GM19452 (cell line): ENCODE measurements around the gene TMEM131L.
A peak's percentile ranks its signal among the peaks of the same experiment; 100 is the strongest.
"Not testable (repeated sequence)": the region's sequence is repeated elsewhere in the genome, so short reads cannot be mapped to it uniquely, and the experiment has no call there.

Source experiments
- ATAC-seq: cut with Tn5 transposase; IDR thresholded peaks from one replicate; pipeline ENCODE4 v1.9.1; 2021; ENCODE audit not compliant: unreplicated experiment

Gene TMEM131L

GRCh38 chr4:153466081-153466948, at the start of gene TMEM131L:
Gene TMEM131L (plus strand): TSS chr4:153466360. CDS start chr4:153466398, 38 bp downstream.
- peak; percentile 43 for ATAC-seq

GRCh38 chr4:153416456-153416855, 49.7 kb upstream of the TMEM131L start:
- not testable (repeated sequence) for ATAC-seq

- no peak for ATAC-seq
Measured at GRCh38 chr4:153418121-153418520, 48.0 kb upstream of the TMEM131L start.

GRCh38 chr4:153418558-153418957, 47.6 kb upstream of the TMEM131L start:
- ATAC-seq, result no peak

GRCh38 chr4:153419029-153419428, 47.1 kb upstream of the TMEM131L start:
- no peak for ATAC-seq

- ATAC-seq, result no peak
Measured at GRCh38 chr4:153419673-153420278, 46.4 kb upstream of the TMEM131L start.

- ATAC-seq, result no peak
Measured at GRCh38 chr4:153420361-153420760, 45.8 kb upstream of the TMEM131L start.

- ATAC-seq, result peak; percentile 48
Measured at GRCh38 chr4:153421941-153422340, 44.2 kb upstream of the TMEM131L start.

- ATAC-seq, result peak; percentile 59
Measured at GRCh38 chr4:153426207-153426885, 39.8 kb upstream of the TMEM131L start.

GRCh38 chr4:153427363-153428071, 38.6 kb upstream of the TMEM131L start:
- ATAC-seq, result no peak

- no peak for ATAC-seq
Measured at GRCh38 chr4:153428941-153429475, 37.2 kb upstream of the TMEM131L start.

- peak; percentile 93 for ATAC-seq
Measured at GRCh38 chr4:153432965-153433753, 33.0 kb upstream of the TMEM131L start.

- ATAC-seq, result no peak
Measured at GRCh38 chr4:153433754-153434105, 32.4 kb upstream of the TMEM131L start.

- no peak for ATAC-seq
Measured at GRCh38 chr4:153434190-153434589, 32.0 kb upstream of the TMEM131L start.

- peak; percentile 79 for ATAC-seq
Measured at GRCh38 chr4:153438916-153439756, 27.0 kb upstream of the TMEM131L start.

GRCh38 chr4:153439831-153440230, 26.3 kb upstream of the TMEM131L start:
- ATAC-seq, result peak; percentile 4

- ATAC-seq, result no peak
Measured at GRCh38 chr4:153440475-153440874, 25.7 kb upstream of the TMEM131L start.

- no peak for ATAC-seq
Measured at GRCh38 chr4:153447175-153447905, 18.8 kb upstream of the TMEM131L start.
